ENCODE measurements around the gene AHNAK.
A peak's percentile ranks its signal among the peaks of the same experiment; 100 is the strongest.
"Not testable (repeated sequence)": the region's sequence is repeated elsewhere in the genome, so short reads cannot be mapped to it uniquely, and the experiment has no call there.

Gene AHNAK

DNA sequence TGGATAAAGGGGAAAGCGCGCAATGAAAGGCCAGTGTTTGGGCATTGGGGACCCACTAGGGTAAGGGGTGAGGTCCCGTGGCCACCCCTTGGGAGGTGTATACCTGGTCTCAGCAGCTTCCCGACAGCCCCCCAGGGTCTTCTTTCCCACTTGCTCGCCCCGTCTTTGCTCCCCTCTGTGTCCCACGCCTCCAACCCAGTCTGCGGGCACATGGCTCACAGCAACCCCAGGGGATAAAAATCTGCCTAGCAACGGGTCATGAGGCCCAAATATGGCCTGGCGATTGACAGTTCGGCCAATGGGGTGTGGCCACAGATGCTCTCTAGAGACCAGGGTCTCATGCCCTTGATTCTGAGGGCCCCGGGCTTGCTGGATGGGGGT is 41.6 kb downstream of the AHNAK start:
- peak overlapping the region; percentile 16 to 40 for H3K4me3 ChIP-seq (replicated peaks in 1 of 2; ENCODE audit: low read depth in 2 of 2, low read length in 2 of 2)
- TF ChIP-seq, protein P1, sequence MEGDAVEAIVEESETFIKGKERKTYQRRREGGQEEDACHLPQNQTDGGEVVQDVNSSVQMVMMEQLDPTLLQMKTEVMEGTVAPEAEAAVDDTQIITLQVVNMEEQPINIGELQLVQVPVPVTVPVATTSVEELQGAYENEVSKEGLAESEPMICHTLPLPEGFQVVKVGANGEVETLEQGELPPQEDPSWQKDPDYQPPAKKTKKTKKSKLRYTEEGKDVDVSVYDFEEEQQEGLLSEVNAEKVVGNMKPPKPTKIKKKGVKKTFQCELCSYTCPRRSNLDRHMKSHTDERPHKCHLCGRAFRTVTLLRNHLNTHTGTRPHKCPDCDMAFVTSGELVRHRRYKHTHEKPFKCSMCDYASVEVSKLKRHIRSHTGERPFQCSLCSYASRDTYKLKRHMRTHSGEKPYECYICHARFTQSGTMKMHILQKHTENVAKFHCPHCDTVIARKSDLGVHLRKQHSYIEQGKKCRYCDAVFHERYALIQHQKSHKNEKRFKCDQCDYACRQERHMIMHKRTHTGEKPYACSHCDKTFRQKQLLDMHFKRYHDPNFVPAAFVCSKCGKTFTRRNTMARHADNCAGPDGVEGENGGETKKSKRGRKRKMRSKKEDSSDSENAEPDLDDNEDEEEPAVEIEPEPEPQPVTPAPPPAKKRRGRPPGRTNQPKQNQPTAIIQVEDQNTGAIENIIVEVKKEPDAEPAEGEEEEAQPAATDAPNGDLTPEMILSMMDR (IDR thresholded peaks at IDR 0.05; ENCODE audit: low read depth, low read length), result no peak
- DNase-seq (ENCODE audit: low read depth in 2 of 2), result peak in 1 of 2 donors; percentile 24

DNA sequence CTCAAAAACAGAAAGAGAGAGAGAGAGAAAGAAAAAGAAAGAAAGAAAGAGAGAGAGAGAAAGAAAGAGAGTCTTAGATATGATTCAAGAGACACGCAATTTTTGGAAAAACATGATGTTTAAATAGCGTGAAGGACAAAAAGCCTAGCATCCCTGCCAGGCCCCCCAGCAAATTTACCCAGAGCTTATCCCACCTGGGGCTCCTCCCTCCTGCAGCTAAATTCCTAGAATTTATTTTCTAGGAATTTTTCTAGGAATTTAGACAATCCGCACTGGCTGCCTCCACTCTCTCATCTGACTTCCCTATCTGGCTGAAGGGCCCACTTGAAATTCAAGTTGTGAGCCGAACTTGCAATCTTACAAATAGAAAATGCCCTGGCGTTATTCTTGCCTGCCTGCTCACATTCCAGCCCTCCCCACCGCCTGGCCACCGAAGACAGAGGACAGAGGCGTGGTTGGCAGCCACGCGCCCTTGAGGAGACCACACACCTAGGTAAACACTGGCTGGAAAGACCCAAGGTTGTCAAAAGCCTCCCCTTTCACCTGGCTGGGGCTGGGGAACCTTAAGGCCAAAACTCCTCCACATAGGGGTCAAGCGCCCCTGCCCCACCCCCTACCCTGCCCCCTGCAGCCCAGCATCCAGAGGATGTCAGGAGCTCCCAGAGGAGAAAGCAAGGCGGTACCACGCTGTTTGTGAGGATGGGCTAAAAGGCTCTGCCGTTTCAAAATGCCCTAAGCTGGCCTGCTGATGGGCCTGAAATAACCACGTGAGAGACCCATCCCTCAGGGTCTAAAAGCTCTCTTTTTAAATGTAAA is 42.2 kb downstream of the AHNAK start:
- TF ChIP-seq, protein P1 (IDR thresholded peaks at IDR 0.05; ENCODE audit: low read depth, low read length), result no peak
- DNase-seq (ENCODE audit: low read depth in 2 of 2), result no peak

DNA sequence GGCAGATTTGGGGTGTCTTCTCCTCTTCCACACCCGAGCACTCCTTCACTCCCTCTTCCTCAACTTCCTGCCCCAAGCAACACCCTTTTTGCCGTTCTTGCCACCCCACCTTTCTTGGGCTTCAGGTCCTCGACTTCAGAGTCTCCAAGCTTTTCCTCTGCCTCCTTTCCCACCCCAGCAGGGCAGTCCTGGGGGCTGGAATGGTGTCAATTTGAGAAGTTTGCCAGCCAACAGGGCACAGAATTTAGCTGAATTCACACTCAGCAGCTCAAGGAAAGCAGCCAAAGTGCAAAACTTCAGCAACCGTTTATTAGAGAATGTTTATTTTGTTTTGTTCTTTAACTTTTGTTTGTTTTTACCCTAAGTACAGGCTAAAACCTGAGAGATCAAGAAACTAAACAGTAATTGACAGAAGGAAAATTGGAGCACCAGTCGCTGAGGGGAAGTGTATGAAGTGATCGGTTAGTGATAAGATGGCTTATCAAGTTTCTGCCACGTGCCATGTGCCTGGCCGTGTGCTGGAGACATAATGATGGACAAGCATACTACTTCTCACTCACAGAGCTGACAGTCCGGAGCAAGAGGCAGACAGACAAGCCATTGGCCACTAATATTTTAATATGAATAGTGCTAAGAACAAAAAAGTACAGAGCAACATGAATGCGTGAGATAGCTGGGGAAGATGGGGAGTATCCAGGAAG is 44.4 kb downstream of the AHNAK start:
- DNase-seq (ENCODE audit: low read depth in 2 of 2), result no peak
- TF ChIP-seq, protein P1 (IDR thresholded peaks at IDR 0.05; ENCODE audit: low read depth, low read length), result no peak
- H3K4me3 ChIP-seq (replicated peaks in 1 of 2; ENCODE audit: low read depth in 2 of 2, low read length in 2 of 2), result no peak overlapping the region

More for the DNA sequence above, 42.2 kb downstream of the AHNAK start:
- no peak overlapping the region for H3K4me3 ChIP-seq (replicated peaks in 1 of 2; ENCODE audit: low read depth in 2 of 2, low read length in 2 of 2)

DNA sequence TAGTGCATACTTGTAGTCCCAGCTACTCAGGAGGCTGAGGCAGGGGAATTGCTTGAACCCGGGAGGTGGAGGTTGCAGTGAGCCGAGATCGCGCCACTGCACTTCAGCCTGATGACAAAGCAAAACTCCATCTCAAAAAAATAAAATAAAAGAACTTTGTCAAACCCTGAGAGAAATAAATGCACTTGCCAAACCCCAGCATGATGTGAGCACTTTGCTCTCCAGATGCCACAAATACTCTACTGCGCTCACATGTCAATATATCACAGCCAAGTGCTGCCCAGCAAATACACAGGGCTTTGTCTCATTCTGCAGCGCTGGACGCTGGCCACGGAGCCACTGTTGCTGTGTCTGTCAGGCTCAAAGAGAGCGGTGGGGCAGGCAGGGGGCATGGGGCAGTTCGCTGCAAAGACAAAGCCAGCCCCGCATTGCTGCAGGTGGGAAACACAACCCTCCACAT is 45.1 kb downstream of the AHNAK start:
- H3K4me3 ChIP-seq (replicated peaks in 1 of 2; ENCODE audit: low read depth in 2 of 2, low read length in 2 of 2), result no peak overlapping the region
- DNase-seq (ENCODE audit: low read depth in 2 of 2), result peak in 1 of 2 donors; percentile 35
- TF ChIP-seq, protein P1 (IDR thresholded peaks at IDR 0.05; ENCODE audit: low read depth, low read length), result no peak

DNA sequence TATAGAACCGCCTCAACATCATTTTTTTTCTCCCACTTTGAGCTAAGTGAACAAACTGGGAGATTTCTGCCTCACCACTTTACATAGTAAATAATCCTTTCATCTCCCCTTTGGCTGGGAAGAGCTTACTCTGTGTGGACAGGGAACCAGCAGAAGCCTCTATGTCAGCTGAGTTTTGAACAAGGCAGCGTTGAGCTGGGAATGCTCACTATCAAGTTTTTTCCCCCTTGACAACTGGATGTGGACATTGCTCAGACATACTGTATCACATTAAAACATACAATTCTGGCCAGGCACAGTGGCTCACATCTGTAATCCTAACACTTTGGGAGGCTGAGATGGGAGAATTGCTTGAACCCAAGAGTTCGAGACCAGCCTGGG is 46.0 kb downstream of the AHNAK start:
- no peak overlapping the region for H3K4me3 ChIP-seq (replicated peaks in 1 of 2; ENCODE audit: low read depth in 2 of 2, low read length in 2 of 2)
- DNase-seq (ENCODE audit: low read depth in 2 of 2), result no peak
- TF ChIP-seq, protein P1 (IDR thresholded peaks at IDR 0.05; ENCODE audit: low read depth, low read length), result no peak

DNA sequence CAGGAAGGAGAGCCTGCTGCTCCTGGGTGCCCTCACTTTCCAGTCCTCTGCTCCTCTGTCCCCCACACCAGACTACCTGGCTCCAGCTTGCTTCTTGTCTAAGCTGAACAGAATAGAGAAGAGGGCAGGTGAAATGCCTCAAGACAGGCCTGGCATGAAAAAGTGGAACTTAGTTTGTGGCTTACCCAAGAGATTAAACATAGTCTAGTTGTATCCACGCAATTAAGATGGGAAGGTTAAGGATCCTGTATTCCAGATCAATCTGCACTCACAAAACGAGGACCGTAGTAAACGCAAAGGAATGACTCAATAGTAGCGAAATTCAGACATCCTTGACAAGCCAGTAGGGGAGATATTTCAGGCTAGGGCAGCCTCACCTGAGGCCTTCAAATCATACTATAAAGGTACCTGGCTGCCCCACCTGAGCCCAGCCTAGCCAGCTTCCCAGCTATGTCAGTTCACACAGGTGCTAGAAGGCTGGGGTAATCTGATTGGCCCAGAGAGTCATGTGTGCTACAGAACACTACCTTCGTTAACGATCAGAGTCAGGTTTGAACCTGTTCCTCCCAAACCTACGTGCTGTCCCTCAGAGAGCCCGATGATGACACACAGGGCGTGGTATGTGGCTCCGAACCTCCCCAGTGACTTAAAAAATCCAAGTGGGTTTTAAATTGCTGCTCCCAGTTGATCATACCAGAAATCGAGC is 46.5 kb downstream of the AHNAK start:
- TF ChIP-seq, protein P1 (IDR thresholded peaks at IDR 0.05; ENCODE audit: low read depth, low read length), result no peak
- DNase-seq (ENCODE audit: low read depth in 2 of 2), result no peak
- H3K4me3 ChIP-seq (replicated peaks in 1 of 2; ENCODE audit: low read depth in 2 of 2, low read length in 2 of 2), result no peak overlapping the region

DNA sequence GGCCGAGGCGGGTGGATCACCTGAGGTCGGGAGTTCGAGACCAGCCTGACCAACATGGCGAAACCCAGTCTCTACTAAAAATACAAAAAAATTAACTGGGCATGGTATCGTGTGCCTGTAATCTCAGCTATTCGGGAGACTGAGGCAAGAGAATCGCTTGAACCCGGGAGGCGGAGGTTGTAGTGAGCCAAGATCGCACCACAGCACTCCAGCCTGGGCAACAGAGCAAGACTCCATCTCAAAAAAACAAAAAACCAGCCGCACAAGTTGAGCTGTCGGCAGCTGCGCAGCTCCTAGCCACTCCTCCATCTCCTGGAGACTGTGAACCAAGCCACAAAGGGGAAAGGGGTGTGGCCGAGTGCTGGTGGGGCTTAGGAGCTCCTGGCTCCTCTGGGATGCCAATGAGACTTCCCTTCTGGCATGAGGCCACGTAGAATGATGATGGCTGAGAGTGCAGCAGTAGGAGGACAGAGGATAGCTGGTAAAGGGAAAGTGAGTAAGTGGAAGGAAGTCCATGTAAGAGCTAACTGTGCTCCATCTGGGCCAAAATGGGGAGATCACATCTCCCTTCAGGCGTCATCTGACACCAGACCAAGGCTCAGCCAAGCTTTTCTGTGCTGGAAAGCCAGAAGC is 47.2 kb downstream of the AHNAK start:
- H3K4me3 ChIP-seq (replicated peaks in 1 of 2; ENCODE audit: low read depth in 2 of 2, low read length in 2 of 2), result not testable (repeated sequence)
- DNase-seq (ENCODE audit: low read depth in 2 of 2), result peak; percentile 73 to 74
